Activated T-helper 9 cell treated with anti-CD3 and anti-CD28 coated beads, Interleukin-2, amount 50 U/mL, for 16 hours (primary cell): ENCODE results near the gene PPP1R3D.

Experiments
- DNase-seq: peaks from one replicate; pipeline ENCODE4 v3.0.0-alpha.2; 2020; ENCODE audit warnings: low read depth

The PPP1R3D gene

GRCh38 chr20:59948828-59949720, 9.0 kb upstream of the PPP1R3D start:
- no peak for DNase-seq

DNA sequence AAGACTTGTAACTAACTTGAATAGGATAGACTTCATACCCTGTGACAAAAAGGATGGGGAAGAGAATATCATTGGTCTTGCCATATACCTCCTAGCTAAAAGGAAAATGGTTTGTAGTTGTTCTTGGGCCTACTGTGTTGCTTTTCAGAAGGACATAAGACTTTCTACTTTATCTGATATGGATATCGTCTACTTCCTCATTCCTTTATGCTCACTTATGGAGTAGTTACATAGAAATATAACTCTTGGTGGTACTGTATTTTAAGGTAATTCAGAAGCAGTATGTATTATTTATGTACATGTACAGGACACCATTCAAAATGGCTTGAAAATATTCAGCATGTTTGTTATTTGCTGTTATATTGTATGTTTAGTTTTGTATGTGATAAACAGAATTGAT, 8.1 kb upstream of the PPP1R3D start:
- no peak for DNase-seq

DNA sequence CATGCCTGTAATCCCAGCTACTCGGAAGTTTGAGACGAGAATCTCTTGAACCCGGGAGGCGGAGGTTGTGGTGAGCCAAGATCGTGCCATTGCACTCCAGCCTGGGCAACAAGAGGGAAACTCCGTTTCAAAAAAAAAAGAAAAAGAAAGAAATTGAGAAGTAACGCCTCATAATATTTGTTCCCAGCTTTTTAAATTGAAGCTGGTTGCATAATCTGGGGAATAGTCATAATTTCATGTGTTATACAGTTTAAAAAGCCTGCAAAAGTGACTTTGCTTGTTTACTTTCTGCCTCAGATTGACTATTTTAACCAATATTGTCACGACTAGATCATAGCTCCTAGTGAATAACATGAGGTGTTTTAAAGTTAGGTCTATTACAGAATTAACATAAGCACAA, 7.3 kb upstream of the PPP1R3D start:
- DNase-seq = no peak

- no peak for DNase-seq
Measured at GRCh38 chr20:59945731-59946130, 5.6 kb upstream of the PPP1R3D start.

GRCh38 chr20:59945175-59945574, 5.1 kb upstream of the PPP1R3D start:
- no peak for DNase-seq

GRCh38 chr20:59944726-59945125, 4.6 kb upstream of the PPP1R3D start:
- no peak for DNase-seq

DNA sequence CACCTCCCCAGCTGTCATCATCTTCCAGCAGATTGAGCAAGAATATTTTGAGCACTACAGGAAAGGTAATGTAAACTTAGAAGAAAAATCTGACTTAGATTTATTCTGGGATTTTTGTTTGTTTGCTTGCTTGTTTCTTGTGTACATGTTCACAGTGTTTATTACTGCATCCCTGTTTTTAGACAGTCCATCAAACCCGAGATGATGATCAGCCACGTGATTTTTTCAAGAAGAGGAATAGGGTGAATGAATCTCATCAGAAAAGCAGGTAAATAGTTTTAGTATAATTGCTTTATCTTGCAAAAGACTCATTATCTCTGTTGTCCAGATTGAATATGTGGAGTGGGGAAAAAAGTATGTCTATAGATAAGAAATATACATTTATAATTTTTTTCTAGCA, 2.1 kb upstream of the PPP1R3D start:
- DNase-seq = no peak

DNA sequence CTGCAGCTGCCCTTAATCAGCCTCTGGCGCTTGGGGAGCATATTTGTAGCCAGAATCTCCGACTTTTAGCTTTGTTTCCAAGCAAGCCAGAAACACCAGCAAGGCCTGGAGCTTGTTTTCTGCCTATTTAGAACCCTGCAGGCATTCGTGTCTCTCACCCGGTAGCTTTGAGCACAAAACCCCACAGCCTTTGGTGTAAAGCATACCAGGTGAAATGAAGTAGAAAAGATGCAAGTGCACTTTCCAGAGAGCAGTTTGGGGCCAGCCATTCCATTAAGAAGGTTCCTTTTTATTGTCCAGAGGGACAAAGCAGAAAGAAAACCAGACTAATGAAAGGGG, 820 bp upstream of the PPP1R3D start:
- no peak for DNase-seq

DNA sequence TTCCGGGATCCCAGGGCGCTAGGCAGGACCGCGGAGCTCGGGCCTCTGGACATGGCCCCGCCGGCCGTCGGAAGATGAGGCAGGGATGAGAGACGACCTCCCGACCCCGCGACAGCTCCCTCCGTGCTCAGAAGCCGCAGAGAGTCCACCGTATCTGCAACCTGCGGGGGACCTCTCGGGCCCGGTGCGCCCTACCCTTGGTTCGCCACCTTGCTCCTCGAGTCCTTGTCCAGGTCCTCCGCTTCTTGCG, 301 bp downstream of the PPP1R3D start:
- DNase-seq = no peak

GRCh38 chr20:59939052-59939878, 840 bp downstream of the PPP1R3D start:
- no peak for DNase-seq

DNA sequence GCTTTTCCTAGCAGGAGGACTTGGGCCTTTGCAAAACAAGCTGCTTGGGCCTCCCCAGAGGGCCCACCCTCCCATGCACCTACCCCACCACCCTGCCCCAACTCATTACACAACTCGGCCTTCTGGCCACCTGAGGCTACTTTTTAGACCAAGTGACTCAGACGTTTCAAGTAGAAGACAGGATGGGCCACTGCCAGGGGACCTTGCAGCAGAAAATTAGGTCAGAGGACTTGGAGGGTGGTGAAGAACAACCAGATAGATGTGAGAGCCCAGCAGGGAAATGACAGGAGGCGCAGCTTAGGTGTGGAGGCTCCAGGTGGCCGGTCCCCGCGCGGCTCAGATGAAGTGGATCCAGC, 1.4 kb downstream of the PPP1R3D start:
- DNase-seq = no peak

GRCh38 chr20:59938221-59938620, 1.9 kb downstream of the PPP1R3D start:
- no peak for DNase-seq

GRCh38 chr20:59937150-59937549, 3.0 kb downstream of the PPP1R3D start:
- DNase-seq = no peak

DNA sequence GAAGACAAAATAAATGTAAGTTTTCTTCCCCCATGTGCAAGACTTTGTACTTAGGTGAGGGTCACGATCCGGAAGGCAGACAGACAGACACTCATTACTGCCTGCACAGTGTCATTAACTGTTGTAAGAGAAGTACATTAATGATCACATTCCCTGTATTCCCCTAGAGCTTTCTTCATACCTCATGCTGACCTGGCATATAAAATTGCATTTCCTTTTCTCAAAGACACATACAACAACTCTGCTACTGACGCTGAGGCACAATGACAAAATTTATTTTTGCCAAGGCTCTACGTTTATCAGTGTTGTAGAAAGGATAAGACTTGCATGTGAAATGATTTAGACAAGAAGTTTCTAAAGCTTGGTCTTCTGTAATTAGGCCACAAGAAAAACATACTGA, 3.7 kb downstream of the PPP1R3D start:
- no peak for DNase-seq

DNA sequence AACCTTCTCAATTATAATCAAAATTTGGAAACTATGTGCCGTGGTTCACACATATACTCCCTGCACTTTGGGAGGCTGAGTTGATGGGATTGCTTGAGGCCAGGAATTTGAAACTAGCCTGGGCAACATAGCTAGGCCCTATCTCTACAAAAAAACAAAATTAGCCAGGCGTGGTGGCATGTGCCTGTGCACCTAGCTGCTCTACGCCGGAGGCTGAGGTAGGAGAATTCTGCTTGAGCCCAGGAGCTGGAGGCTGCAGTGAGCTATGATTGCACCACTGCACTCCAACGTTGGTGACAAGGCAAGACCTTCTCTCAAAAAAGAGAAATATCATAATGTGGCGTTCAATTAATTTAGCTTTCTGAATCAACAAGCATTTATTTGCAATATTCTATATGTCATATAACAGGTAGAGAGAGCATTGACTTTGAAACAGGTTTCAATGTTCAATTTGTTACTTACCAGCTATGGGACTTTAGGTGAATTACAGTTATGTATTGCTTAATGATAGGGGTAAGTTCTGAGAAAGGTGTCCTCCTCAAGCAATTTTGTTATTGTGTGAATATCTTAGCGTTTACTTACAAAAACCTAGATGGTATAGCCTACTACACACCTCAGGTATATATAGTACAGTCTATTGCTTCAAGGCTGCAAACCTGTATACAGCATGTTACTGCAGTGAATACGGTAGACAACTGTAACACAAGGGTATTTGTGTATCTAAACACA, 4.5 kb downstream of the PPP1R3D start:
- DNase-seq = no peak

DNA sequence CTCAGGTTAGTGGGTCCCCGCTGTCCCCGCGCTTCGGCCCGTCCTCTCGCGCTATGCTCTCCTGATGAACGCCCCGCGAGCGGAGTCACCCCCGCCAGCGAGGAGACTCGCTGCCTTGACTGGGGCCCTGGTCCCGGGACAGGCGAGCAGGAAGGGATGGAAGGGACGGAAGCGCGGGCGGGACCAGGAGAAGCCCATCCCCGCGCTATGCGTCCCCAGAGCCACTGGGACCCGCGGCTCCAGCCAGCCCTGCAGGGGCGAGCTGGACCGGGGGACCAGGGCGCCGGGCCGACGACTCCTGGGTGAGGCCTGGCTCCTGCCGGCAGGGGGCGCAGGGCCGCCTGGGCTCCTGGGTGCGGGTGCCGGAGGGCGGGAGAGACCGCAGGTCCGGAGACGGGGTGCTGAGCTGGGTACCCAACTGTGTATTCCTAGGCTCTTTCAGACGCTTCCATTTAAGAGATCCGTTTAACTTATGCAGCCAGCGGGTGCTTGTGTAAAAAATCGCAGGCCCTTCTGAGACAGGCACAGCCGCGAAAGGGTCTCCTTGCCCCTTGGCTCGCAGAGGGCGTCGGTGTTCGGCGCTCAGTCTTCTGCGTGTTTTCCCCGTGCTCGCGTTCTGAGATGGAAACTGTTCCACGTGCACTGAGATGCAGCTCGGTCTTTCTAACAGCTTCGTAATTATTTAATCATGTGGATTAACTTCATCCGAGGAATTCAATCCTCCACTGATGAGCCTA, 6.1 kb downstream of the PPP1R3D start:
- peak; percentile 74 for DNase-seq

DNA sequence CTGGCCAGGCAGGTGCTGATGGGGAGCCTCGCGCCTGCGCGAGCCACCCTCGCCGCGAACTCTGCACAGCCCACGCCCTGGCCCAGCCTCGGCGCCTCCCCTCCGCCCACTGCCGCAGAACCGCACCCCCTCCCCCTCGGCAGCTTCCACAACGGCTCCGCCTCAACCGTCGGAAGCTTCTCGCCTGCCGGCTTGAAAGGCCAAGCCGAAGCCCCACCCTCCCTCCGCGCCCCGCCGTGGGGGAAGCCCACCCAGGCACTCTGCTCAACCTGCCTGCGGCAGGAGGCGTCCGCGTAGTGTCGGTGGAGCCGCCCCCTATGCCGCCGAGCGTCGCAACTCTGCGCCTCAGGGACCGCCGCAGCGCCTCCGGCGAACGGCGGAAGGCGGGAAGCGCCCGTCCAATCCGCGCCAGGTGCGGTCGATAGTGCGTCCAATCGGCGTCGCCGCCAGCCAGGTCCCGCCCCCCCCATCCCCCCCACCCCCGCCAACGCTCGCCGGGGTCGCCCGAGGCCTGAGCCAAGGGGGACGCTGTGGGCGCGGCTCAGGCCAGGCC, 6.7 kb downstream of the PPP1R3D start, which contains the start of gene SYCP2:
Gene SYCP2 (minus strand): TSS at position 342 of the 553 bp plus-strand sequence. CDS start 11,224 bp downstream, outside the sequence.
- DNase-seq = peak; percentile 55

DNA sequence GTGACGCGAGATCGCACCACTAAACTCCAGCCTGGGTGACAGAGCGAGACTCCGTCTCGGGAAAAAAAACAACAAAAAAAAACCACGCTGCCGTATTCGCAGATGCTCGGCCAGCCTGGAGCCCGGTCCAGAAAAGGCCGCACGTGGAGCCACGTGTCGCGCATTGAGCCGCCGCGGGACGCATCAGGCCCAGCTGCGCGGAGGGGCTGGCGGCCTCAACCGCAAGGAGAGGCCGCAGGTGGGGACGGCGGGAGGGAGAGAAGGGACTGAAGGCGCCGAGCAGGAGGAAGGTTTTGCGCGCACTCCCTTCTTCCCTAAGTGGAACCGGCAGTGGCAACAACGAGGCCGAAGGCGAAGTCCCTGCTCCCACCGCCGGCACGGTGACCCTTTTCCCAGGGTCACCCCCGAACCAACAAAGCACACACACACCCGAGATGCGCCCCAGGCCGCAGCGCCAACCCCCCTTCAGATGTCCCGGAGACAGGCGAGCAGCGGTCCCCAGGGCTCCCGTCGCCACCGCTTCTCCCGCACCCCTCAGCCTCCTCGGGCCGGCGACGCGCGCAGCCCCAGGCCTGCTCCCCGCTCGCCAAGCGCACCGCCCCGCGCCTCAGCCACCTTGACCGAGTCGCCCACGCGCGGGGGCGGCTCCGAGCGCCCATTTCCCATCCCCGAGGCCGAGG, 7.3 kb downstream of the PPP1R3D start:
- no peak for DNase-seq

DNA sequence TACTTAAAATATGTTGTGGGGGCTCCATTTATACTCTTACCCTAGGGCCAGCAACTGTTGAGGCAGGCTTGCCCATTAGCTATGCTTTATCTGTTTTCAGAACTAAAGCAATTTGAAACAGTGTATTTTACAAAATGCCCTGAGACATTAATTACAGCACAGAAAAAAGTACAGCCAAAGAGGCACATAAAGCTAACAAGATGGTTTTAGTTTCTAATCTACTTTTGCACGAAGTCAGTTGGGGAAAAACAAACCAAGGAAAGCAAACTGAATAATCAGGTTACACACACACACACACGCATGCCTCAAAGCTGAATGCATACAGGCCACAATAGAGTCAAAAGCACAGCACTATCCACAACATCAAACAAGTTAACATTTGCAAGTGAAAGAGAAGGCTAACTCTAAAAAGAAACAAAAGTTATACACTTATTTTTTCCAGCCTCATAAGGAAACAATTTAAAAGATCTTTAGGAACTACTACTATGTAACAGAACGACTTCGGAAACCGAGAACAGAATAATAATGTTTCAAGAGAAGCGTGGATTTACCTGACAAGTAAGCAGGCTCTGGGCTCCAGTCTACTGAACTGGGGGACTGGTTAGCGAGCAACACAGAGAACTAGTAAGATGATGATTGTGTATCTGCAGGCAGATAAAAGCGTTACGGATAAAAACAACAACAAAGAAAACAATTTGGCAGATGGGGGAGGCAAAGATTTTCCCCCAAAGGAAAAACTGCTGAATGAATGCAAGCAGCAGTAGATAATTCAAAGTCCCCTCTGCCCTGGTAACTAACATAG, 8.4 kb downstream of the PPP1R3D start:
- DNase-seq = no peak

DNA sequence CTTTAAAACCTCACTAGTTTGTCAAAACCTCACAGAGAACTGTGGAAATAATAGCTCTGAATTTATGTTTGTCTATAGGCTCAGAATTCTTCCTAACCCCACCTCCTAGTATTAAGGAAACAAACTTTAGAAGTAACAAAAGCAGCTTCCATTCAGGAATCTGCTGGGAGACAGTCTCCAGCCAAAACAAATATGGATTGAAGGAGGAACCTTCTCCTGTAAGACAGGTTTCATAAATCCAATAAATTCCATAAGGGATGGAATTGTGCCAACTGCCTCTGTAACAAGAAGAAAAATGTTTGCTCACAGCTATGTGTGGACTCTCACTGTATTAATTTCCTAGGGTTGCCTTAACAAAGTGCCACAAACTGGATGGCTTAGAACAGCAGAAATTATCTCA, 14.2 kb downstream of the PPP1R3D start:
- no peak for DNase-seq
